Activated gamma-delta T cell treated with anti-CD3 and anti-CD28 coated beads, Interleukin-2, amount 50 U/mL, for 16 hours (primary cell): Measurements from ENCODE around the gene CCDC93.

Experiments used
- DNase-seq: peaks from one replicate; pipeline ENCODE4 v3.0.0-alpha.2; 2020; ENCODE audit warnings: low read depth

CCDC93 gene

DNA sequence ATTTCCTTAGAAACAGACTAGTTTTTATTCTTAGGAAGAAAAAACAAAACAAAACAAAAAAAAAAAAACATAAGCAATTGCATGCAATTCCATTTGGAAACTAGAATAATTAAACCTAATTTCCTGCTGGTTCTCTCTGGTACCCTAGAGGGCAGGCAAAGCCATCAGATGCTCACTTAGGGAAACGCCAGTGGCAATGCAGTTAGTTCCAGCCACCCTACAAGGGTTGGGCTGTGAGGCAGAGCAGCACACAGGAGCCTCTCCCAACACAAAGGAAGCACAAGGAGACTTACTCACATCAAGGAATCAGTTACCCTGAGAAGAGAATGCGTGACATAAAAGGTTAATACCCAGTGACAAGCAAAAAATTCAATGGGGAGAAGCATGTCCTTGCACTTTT is 28.8 kb downstream of the CCDC93 start:
- no peak for DNase-seq

DNA sequence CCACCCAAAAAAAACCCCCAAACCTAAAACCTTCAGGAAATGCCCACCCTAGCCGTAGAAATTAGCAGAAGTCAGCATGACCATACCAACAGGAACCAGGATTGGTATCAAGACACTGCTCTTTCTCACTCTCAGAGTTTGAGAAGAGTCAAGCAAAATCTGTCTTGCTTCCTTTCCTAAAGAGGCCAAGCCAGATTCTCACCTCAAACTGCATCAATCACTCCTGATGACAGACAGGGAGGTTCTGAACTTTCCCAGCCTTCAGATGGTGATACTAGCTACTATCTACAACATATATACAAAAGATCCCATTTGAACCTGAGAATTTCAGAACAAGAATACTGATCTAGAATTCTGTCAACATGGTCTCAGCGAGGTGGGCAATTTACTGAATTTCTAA is 29.7 kb downstream of the CCDC93 start:
- DNase-seq, result no peak

GRCh38 chr2:117983040-117983439 is 30.8 kb downstream of the CCDC93 start:
- no peak for DNase-seq

GRCh38 chr2:117982376-117983033 is 31.4 kb downstream of the CCDC93 start:
- DNase-seq, result no peak

DNA sequence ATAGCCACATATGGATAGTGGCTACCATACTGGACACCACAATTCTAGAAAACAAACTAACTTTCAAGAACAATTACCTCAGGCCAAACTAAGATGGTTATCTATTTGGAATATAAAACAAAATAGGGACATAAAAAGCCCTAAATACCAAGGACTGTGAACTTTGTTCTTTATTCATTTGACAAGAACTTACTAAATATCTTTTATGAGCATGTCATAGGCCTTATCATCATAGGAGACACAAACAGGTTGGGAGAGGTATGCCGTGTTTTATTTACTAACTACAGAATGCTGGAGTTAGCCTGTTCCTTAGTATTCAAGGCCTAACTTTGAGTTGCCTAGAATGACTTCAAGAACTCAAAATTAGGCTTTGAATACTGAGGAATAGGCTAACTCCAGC is 32.1 kb downstream of the CCDC93 start:
- DNase-seq, result no peak

DNA sequence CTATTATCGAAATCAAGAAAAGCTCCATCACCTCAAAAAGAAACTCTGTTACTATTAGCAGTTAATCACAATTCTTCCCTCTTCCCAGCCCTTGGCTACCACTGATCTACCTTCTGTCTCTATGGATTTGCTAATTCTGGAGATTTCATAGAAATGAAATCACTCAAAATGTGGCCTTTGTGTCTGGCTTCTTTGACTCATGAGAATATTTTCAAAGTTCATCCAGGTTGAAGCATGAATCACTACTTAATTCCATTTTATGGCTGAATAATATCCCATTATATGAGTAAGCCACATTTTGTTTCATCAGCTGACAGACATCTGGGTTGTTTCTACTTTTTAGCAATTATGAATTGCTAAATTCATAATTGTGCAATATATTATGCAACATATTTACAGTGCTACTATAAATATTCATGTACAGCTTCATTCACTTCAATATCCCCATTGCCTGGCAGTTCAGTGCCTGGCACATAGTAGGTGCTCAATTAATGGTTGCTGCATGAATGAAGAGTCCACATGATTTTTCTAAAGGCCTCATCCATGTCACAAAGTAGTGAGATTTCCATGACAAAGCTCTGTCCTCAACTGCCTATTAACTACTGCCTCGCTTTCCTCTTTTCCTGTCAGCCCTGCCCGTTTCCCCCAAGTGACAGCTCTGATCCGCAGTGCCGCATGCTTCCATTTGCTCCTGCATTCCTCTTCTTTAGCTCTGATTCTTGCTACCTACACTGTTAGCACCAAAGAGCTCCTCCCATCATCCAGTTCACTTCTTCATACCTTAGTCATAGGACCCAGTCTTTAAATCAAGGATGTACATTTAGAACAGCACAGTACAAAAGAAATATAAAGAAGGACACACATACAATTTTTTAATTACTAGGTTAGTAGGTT is 32.8 kb downstream of the CCDC93 start:
- no peak for DNase-seq

- no peak for DNase-seq
Measured at GRCh38 chr2:117979911-117980701, 33.8 kb downstream of the CCDC93 start.

DNA sequence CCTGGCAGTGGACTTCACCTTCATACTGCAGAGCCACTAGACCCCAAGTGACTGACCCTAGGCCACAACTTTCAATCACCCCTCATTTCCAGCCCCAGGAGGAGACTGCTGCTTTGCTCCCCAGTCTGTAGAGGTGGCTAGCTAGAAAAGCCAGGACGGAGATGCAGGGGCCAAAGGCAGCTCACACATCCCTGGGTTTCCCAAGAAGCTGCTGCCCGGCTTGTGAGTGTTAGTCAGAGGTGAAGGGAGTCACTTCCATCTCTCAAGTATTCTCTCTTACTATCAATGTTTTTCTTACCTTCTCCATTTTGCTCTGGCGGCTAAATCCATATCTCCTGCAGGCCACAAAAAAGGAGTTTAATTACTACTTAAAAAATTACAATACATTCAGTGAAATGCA is 36.2 kb downstream of the CCDC93 start:
- DNase-seq, result no peak

DNA sequence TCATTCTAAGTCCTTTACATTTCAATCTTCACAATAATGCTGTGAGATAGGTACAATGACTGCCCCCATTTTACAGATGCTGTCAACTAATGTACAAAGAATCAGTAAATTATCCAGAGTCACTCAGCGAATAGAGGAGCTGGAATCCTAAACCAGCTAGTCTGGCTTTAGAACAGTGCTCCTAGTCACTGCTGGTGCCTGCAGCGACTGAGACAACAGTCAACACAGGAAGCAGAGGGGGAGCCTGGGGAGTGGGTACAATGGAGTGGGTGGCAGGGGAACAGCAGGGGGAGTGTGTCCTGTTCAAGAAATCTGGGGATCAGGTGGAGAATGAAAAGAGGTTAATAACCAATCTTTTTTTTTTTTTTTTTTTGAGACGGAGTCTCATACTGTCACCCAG is 37.3 kb downstream of the CCDC93 start:
- no peak for DNase-seq

DNA sequence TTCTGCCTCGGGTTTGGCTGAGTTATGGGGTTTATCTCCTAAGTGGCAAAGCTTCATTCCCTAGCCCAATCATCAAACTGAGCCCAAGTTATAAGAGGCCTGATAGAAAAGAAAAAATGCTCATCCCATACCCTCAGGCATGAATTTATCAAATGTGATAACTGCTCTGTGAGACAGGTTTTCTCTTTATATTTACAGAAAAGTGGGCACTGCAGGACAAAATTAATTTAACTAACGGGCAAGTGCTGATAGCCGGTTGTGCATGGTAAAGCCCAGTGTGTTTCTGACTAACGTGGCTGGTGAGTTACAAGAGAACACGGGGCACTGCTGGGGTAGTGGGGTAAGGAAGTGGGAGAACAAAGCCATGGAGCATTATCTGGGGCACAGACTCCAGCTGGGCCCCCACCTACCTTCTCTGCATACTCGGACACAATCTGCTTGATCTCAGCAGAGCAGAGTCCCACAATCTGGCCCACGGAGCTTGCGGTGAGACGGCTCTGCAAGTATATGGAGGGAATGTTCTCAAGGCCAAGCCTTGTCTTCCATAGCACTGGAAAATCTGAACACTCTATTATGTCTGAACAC is 40.3 kb downstream of the CCDC93 start:
- no peak for DNase-seq

GRCh38 chr2:117972476-117973123 is 41.3 kb downstream of the CCDC93 start:
- no peak for DNase-seq

DNA sequence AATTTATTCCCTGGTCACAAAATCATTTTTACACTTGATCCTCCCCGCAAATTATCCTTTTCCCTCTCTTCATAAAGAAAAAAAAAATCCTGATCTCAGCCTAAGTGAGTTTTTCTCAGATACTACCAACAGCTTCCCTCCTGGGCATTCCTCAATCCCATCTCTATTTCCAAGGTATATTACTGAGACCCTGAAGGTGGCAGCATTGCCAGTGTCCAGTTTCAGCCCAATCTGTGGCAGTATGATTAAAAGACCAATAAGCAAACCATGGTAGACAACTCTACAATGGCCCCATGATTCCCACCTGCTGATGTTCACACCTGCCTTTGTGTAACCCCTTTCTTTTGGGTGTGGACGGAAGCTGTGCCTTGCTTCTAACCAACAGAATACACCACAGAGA is 45.1 kb downstream of the CCDC93 start:
- no peak for DNase-seq

DNA sequence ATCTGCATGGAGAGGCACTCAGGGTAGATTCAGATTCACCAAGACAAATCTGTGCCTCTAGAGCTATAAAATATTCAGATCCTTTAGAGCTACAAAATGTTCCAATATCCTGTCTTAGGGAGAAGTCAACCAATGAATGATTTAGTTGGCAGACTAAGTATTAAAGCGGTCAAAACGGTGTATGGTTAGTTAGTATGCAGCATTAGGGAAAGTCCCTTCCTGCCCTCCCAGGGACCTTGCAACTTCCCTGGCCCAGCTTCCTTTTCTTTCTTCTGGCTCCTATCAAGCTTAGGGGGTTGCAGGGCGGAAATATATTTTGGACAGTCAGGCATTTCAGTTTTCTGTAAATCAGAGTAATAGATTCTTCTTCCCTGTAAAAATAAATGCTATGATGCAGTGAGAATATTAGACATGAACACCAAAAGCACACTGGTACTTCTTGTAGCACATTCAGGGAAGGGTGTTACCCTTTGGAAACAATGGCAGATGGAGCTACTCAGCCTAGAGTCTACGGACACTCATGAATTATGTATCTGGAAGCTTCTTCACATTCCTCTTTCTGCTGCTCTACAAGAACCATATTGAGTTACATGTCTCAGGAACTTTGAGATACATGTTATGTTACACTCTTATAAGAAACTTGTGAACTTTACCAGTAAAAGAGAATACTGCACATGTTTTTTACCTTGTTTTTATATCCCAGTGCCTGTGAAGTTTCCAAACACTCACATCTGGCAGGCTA is 45.7 kb downstream of the CCDC93 start:
- no peak for DNase-seq

GRCh38 chr2:117963446-117963845 is 50.4 kb downstream of the CCDC93 start:
- no peak for DNase-seq

DNA sequence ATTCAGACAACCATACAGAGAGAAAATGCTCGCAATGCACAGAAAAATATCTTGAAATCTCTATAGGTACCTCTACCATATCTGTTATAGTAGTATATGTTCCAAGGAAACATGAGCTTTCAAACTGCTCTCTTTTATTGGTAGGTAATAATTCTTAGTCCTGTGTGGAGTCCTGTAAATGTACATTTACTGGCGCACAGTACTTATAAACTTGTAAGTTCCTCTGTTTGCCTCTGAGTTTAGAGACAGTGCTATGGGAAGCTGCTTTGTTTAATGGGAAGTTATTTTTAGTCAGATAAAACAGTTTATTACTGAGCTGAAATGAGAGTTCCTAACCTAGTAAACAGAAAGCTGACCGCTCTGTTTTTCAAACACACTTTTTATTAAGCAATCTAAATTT is 52.7 kb downstream of the CCDC93 start:
- no peak for DNase-seq

DNA sequence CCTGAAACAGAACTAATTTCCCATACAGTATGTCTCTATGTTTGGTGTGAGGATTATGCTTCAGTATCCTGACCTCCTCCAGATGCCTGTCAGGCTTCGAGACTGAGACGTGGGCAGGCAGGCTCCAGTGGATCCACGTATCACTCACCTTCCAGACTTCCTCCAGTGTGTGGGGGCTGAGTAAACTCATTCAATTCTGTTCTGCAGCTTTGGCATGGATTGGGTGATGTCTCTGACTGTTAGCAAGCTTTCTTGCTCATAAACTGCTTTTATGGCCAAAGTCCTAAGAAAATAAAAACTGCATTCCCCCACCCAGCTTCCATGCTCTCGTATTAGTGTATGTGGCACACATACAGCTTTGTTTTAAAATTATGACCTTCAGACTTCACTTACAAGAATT is 53.6 kb downstream of the CCDC93 start:
- no peak for DNase-seq

- DNase-seq, result no peak
Measured at GRCh38 chr2:117958186-117958585, 55.7 kb downstream of the CCDC93 start.

DNA sequence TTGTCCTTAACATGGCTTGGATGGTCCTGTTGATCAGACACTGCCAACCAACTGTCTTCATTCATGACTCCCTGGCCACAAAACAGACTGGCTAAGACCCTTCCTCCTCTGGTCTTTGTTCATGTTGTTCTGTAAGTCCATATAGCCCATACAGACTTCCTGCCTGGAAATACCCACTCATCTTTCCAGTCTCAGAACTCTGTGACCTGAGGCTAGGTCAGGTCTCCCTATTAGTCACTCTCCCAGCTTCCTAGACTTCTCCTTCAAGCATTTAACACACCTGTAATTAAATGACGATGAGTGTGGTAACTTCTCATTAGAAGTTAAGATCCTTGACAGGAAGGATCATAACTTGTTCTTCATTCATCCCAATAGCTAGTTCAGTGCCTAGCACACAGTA is 56.3 kb downstream of the CCDC93 start:
- no peak for DNase-seq

GRCh38 chr2:117956036-117956796 is 57.7 kb downstream of the CCDC93 start:
- DNase-seq, result no peak

- DNase-seq, result no peak
Measured at GRCh38 chr2:117953231-117953630, 60.6 kb downstream of the CCDC93 start.
